ENCODE measurements around the gene SLIT1. TPM values are rescaled to one million over a fixed set of nuclear protein-coding genes. Genes with fewer than 3 reads are reported as not detected.

SLIT1 gene
- total RNA-seq, 2 experiments from 2014 or later, result 0.13 to 1.0 TPM

DNA sequence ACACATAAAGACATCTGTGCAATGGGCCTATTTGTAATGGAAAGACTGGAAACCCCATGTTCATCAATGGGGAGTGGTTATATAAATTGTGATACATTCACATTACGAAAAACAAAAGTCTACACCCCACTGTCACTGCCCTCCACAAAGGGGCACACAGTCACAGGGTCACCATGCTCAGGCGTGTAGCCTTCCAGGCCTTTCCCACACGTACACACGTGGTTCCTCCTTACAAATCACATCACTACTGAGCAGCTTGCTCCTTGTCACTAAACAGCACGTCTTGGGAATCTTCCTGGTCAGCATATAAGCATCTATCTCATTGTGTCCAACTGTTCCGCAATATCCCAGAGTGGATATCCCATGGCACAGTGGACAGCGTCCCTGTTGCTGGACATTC is 163.1 kb downstream of the SLIT1 start:
- intact Hi-C loops (cut with micrococcal nuclease; ENCODE audit: unreplicated experiment), result loop anchor here (5.0 to 10.0 kb wide), 2 partner anchors 190 to 628 kb away; partner anchors contain the start of gene LCOR
- Histone ChIP-seq H3K9me3 (ENCODE audit: low read length) (no peaks in the 10 kb centered on the region), H3K27ac (ENCODE audit: low read depth, low read length, poor library complexity, severe bottlenecking) (peak overlapping the region; percentile 53), H4K20me1 (ENCODE audit: insufficient read depth, low read length) (no peaks in the 10 kb centered on the region), H3K36me3 (ENCODE audit: insufficient read depth, low read length) (no peaks in the 10 kb centered on the region), H3K4me2 (ENCODE audit: low read length) (peak overlapping the region; percentile 58), H3K9me2 (ENCODE audit: insufficient read depth, low read length) (no peaks in the 10 kb centered on the region), H3K4me1 (ENCODE audit: insufficient read depth, low read length, poor library complexity, severe bottlenecking) (peaks cover 56% of the 10 kb centered on the region), H3K4me3 (ENCODE audit: low read depth, low read length, poor library complexity, severe bottlenecking) (no peak overlapping the region), H2AFZ (ENCODE audit: low read length) (peak overlapping the region; percentile 69; the same call in 1 of the 2 replicates), H3K79me2 (ENCODE audit: insufficient read depth, low read depth, low read length) (no peaks in the 10 kb centered on the region)
- ChIA-PET CTCF (ENCODE audit: unreplicated experiment) (no interaction called here), POLR2A (interaction anchor here (0.7 kb wide), 1 partner anchor 10 kb away, joined by 7 read pairs; no protein-coding TSS in a partner anchor)
- TF ChIP-seq, protein P1, sequence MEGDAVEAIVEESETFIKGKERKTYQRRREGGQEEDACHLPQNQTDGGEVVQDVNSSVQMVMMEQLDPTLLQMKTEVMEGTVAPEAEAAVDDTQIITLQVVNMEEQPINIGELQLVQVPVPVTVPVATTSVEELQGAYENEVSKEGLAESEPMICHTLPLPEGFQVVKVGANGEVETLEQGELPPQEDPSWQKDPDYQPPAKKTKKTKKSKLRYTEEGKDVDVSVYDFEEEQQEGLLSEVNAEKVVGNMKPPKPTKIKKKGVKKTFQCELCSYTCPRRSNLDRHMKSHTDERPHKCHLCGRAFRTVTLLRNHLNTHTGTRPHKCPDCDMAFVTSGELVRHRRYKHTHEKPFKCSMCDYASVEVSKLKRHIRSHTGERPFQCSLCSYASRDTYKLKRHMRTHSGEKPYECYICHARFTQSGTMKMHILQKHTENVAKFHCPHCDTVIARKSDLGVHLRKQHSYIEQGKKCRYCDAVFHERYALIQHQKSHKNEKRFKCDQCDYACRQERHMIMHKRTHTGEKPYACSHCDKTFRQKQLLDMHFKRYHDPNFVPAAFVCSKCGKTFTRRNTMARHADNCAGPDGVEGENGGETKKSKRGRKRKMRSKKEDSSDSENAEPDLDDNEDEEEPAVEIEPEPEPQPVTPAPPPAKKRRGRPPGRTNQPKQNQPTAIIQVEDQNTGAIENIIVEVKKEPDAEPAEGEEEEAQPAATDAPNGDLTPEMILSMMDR (conservative IDR thresholded peaks at IDR 0.05; ENCODE audit: low read length), result no peak
- TF ChIP-seq EZH2phosphoT487 (IDR thresholded peaks at IDR 0.05; ENCODE audit: borderline replicate concordance, low read depth, low read length), result no peak
- DNase-seq (ENCODE audit: low spot score), result no peak
- no TSS peak for BruUV-seq (replicated peaks)

DNA sequence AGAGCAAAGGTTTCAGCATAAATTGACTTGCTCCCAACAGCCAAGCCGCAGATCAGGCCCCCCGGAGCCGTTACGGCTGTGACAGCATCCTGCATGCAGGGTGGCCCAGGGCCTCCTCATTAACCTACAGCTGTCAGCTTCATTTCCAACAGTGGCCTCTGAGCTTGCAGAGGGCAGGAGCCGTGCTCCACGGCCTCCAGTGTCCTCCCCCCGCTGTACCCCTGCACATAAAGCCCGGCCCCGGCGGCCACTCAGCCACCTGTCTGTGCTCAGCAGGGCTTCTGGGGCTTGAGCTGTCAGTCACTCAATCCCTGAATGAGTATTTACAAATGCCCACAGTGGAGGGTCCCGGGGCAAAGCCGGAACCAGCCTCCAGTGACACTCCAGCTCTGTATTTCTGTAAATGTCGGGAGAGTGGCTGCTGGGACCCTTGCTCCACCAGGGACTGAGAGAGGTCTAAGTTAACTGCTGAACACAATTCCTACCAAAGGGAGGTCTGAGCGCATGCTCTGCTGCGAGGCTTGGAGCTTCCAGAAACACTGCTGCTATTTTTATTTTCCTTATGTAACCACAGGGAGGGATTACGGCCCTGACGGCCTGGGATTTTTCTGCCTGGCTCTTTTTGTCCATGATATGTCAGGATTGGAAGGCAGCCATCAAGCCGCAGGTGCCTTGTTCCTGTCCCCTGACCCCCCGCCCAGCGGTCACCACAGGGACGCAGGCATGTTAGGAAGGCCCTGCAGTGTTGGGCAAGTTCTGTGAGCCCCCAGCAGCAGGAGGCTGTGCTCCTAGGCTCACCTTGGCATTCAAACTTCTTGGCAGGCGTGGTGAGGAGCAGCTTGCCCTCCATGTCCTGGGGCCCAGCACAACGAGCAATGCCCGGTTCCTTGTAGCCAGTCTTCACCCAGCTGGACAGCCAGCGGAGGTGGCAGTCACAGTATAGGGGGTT is 165.0 kb downstream of the SLIT1 start:
- ChIA-PET CTCF (ENCODE audit: unreplicated experiment) (no interaction called here), POLR2A (interaction anchor here (0.7 to 1.1 kb wide), 3 partner anchors 8 to 700 kb away, joined by 3 read pairs; no protein-coding TSS in a partner anchor)
- H3K9me2 ChIP-seq (ENCODE audit: insufficient read depth, low read length), result no peaks in the 10 kb centered on the region
- peak overlapping the region; percentile 69; the same call in 1 of the 2 replicates for H2AFZ ChIP-seq (ENCODE audit: low read length)
- H4K20me1 ChIP-seq (ENCODE audit: insufficient read depth, low read length), result no peaks in the 10 kb centered on the region
- H3K36me3 ChIP-seq (ENCODE audit: insufficient read depth, low read length), result no peaks in the 10 kb centered on the region
- H3K79me2 ChIP-seq (ENCODE audit: insufficient read depth, low read depth, low read length), result no peaks in the 10 kb centered on the region
- H3K4me2 ChIP-seq (ENCODE audit: low read length), result peak overlapping the region; percentile 58
- H3K9me3 ChIP-seq (ENCODE audit: low read length), result no peaks in the 10 kb centered on the region
- no TSS peak for BruUV-seq (replicated peaks)
- no peak overlapping the region for H3K4me3 ChIP-seq (ENCODE audit: low read depth, low read length, poor library complexity, severe bottlenecking)
- peaks cover 71% of the 10 kb centered on the region for H3K4me1 ChIP-seq (ENCODE audit: insufficient read depth, low read length, poor library complexity, severe bottlenecking)
- H3K27ac ChIP-seq (ENCODE audit: low read depth, low read length, poor library complexity, severe bottlenecking), result peak overlapping the region; percentile 53
- intact Hi-C loops (cut with micrococcal nuclease; ENCODE audit: unreplicated experiment), result loop anchor here (5.0 to 10.0 kb wide), 2 partner anchors 188 to 626 kb away; partner anchors contain the start of gene LCOR
- TF ChIP-seq, protein P1 (conservative IDR thresholded peaks at IDR 0.05; ENCODE audit: low read length), result no peak
- no peak for TF ChIP-seq EZH2phosphoT487 (IDR thresholded peaks at IDR 0.05; ENCODE audit: borderline replicate concordance, low read depth, low read length)
- DNase-seq (ENCODE audit: low spot score), result no peak
